K562 (cell line): Measurements from ENCODE around the gene MAPKAPK2. TPM values are rescaled to one million over a fixed set of nuclear protein-coding genes. Genes with fewer than 3 reads are reported as not detected.

Experiments
- BDP1 ChIP-seq: IDR thresholded peaks from 3 replicates; pipeline ENCODE4 v1.6.1; 2011; ENCODE audit not compliant: insufficient read length, insufficient read depth
- CHD1 ChIP-seq: fragments of 200-600 bp; sonication (generic); IDR thresholded peaks from one replicate; pipeline ENCODE4 v1.6.1; 2012; ENCODE audit warnings: mild to moderate bottlenecking, moderate library complexity, low read length, inconsistent platforms
- DDX20 ChIP-seq: fragments of 450-650 bp; IDR thresholded peaks from 2 replicates; pipeline ENCODE4 v1.6.1; 2016; ENCODE audit warnings: missing genetic modification characterization, low read depth, mild to moderate bottlenecking, missing compliant biosample characterization, moderate library complexity
- DPF2 ChIP-seq: fragments of 450-650 bp; IDR thresholded peaks from 2 replicates; pipeline ENCODE4 v1.6.1; 2016
- MEIS2 ChIP-seq: fragments of 450-650 bp; IDR thresholded peaks from 2 replicates; pipeline ENCODE4 v1.6.1; 2014; ENCODE audit warnings: mild to moderate bottlenecking; ENCODE audit not compliant: partially characterized antibody
- MTA2 ChIP-seq: fragments of 450-650 bp; IDR thresholded peaks from 2 replicates; pipeline ENCODE4 v1.6.1; 2016; ENCODE audit warnings: low read depth
- RNF219 ChIP-seq: fragments of 250-450 bp; sonication (Bioruptor Pico); IDR thresholded peaks from 2 replicates; pipeline ENCODE4 v1.5.0; 2022; ENCODE audit warnings: mild to moderate bottlenecking
- SLC30A9 ChIP-seq: fragments of 250-450 bp; sonication (Bioruptor Pico); IDR thresholded peaks from 2 replicates; pipeline ENCODE4 v1.8.0; 2022; ENCODE audit warnings: mild to moderate bottlenecking, moderate library complexity
- SMARCC2 ChIP-seq: fragments of 450-650 bp; IDR thresholded peaks from 2 replicates; pipeline ENCODE4 v1.6.1; 2017; ENCODE audit warnings: antibody characterized with exemption, moderate library complexity, mild to moderate bottlenecking, low read depth
- SPI1 ChIP-seq: IDR thresholded peaks from 2 replicates; pipeline ENCODE4 v1.6.1; 2011; ENCODE audit warnings: low read depth, low read length, control low read depth, borderline replicate concordance
- XRCC4 ChIP-seq: IDR thresholded peaks from one replicate; pipeline ENCODE4 v1.6.1; 2011; ENCODE audit not compliant: insufficient read depth, insufficient read length; ENCODE audit errors: extremely low read depth
- ZFP36 ChIP-seq: fragments of 150-350 bp; IDR thresholded peaks from 2 replicates; pipeline ENCODE4 v1.6.1; 2018; ENCODE audit warnings: low read length, low read depth; ENCODE audit not compliant: partially characterized antibody
- ZNF445 ChIP-seq: fragments of 250-450 bp; sonication (Bioruptor Pico); IDR thresholded peaks from 2 replicates; pipeline ENCODE4 v1.4.0; 2020; ENCODE audit warnings: low read depth, mild to moderate bottlenecking, moderate library complexity
- ZNF507 ChIP-seq: conservative IDR thresholded peaks from 2 replicates; pipeline ENCODE4 v1.6.1; 2017; ENCODE audit warnings: missing genetic modification characterization, missing compliant biosample characterization
- polyA plus RNA-seq, 8 experiments: library from polyadenylated mRNA; depleted of rRNA in 4 of 8; stranded (reverse) in 5 of 8; unstranded in 3 of 8; fragments of >200 nt; fragmentation: Nextera tagmentation in 2 of 8; fragmentation: Illumina TruSeq in 1 of 8; extraction: Ambion mirVana in 2 of 8; extraction: Trizol in 1 of 8; gene quantifications; 2 replicates each; pipeline versions ENCODE4 v1.2.1 to v1.2.3, GENCODE V29; 2011 to 2014; ENCODE audit warnings: inconsistent platforms in 1 of 8, missing spikeins in 1 of 8
- total RNA-seq, 7 experiments: library from RNA; depleted of rRNA in 6 of 7; stranded (reverse); fragments of >200 nt in 6 of 7; fragmentation: Illumina TruSeq in 2 of 7; extraction: Trizol in 2 of 7; gene quantifications; 2 replicates each; pipeline versions ENCODE4 v1.2.1 to v1.2.3, GENCODE V29; 2011 to 2021; ENCODE audit warnings: low replicate concordance in 1 of 7
- TF ChIP-seq, protein P1 (sequence below): fragments of 250-450 bp; sonication (Bioruptor Pico); IDR thresholded peaks from 2 replicates; pipeline ENCODE4 v1.5.0; 2021
- TF ChIP-seq, protein P2 (sequence below): fragments of 250-450 bp; sonication (Bioruptor Pico); IDR thresholded peaks from 2 replicates; pipeline ENCODE4 v1.5.1; 2021; ENCODE audit warnings: mild to moderate bottlenecking
- TF ChIP-seq, protein P3 (sequence below), 2 experiments: fragments of 450-650 bp; IDR thresholded peaks; 2 replicates each; pipeline ENCODE4 v1.6.1; 2018; ENCODE audit warnings: mild to moderate bottlenecking in 2 of 2, low read depth in 1 of 2; ENCODE audit not compliant: partially characterized antibody in 2 of 2

MAPKAPK2 gene
- total and polyA plus RNA-seq, 9 of the 15 experiments (the other 6 are each of a cell fraction or from before 2014, with no cell fraction given): 0.63 to 94.2 (median 52.1) TPM

DNA sequence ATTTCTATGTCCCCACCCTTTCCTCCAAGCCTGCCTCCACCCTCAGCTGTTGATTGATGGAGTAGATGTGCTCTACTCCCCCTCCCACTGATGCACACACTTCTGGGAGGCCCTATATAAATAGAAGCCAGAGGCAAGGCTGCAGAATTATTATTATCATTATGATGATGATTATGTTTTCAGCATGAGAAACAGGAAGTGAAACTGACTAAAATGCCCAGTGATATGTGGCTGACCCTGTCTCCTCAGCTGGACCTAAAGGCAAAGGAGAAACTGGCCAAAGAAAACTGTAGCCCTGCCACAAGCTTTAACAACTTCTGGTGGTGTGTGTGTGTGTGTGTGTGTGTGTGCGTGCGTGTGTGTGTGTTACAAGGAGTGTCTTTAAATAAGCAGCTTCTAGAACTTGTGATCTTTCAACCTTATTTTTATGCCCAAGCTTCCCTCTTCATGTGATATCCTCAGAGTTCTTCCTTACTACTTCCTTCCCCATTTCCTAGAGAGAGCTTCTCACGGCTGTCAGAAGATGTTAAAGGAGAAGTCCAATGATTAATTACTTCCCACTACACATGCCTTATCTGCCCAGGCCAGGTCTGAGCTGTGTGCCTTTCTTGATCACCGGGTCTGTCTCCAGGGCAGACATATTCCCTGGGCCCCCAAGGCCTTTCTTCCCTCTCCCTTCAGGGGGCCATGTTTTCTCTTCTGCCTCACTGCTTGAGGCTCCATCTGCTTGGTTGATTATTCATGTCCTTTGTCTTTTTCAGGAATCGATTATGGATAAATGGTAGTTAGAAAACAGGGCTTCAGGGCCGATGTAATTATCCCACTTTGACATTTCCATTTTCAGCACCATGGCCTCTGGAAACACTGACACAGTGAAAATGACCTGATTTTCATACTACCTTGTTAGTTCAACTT lies 11.6 kb upstream of the MAPKAPK2 start (continued):
- TF ChIP-seq ZNF445 (CRISPR knock-in tag) (no peak), XRCC4 (no peak), CHD1 (no peak), ZNF507 (tag) (no peak), ZFP36 (peak; percentile 46), RNF219 (no peak), DPF2 (peak; percentile 100), SLC30A9 (CRISPR knock-in tag) (no peak), MEIS2 (peak; percentile 100), MTA2 (peak; percentile 97), SMARCC2 (peak; percentile 98), DDX20 (tag) (0 out of 2 replicates have a peak, but pooled peaks have one; percentile 36), BDP1 (no peak), SPI1 (peak; percentile 98)
- TF ChIP-seq, protein P1, sequence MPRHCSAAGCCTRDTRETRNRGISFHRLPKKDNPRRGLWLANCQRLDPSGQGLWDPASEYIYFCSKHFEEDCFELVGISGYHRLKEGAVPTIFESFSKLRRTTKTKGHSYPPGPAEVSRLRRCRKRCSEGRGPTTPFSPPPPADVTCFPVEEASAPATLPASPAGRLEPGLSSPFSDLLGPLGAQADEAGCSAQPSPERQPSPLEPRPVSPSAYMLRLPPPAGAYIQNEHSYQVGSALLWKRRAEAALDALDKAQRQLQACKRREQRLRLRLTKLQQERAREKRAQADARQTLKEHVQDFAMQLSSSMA: no peak
- TF ChIP-seq, protein P2, sequence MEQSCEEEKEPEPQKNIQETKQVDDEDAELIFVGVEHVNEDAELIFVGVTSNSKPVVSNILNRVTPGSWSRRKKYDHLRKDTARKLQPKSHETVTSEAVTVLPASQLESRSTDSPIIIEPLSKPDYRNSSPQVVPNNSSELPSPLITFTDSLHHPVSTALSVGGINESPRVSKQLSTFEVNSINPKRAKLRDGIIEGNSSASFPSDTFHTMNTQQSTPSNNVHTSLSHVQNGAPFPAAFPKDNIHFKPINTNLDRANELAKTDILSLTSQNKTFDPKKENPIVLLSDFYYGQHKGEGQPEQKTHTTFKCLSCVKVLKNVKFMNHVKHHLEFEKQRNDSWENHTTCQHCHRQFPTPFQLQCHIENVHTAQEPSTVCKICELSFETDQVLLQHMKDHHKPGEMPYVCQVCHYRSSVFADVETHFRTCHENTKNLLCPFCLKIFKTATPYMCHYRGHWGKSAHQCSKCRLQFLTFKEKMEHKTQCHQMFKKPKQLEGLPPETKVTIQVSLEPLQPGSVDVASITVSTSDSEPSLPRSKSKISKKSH: no peak
- TF ChIP-seq, protein P3, sequence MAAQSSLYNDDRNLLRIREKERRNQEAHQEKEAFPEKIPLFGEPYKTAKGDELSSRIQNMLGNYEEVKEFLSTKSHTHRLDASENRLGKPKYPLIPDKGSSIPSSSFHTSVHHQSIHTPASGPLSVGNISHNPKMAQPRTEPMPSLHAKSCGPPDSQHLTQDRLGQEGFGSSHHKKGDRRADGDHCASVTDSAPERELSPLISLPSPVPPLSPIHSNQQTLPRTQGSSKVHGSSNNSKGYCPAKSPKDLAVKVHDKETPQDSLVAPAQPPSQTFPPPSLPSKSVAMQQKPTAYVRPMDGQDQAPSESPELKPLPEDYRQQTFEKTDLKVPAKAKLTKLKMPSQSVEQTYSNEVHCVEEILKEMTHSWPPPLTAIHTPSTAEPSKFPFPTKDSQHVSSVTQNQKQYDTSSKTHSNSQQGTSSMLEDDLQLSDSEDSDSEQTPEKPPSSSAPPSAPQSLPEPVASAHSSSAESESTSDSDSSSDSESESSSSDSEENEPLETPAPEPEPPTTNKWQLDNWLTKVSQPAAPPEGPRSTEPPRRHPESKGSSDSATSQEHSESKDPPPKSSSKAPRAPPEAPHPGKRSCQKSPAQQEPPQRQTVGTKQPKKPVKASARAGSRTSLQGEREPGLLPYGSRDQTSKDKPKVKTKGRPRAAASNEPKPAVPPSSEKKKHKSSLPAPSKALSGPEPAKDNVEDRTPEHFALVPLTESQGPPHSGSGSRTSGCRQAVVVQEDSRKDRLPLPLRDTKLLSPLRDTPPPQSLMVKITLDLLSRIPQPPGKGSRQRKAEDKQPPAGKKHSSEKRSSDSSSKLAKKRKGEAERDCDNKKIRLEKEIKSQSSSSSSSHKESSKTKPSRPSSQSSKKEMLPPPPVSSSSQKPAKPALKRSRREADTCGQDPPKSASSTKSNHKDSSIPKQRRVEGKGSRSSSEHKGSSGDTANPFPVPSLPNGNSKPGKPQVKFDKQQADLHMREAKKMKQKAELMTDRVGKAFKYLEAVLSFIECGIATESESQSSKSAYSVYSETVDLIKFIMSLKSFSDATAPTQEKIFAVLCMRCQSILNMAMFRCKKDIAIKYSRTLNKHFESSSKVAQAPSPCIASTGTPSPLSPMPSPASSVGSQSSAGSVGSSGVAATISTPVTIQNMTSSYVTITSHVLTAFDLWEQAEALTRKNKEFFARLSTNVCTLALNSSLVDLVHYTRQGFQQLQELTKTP (IDR thresholded peaks at IDR 0.05; ENCODE audit: low read depth in 1 of 2, partially characterized antibody in 2 of 2): peak; percentile 71 to 86
